H9 (cell line): Measurements from ENCODE around the gene POLK. TPM values are rescaled to one million over a fixed set of nuclear protein-coding genes. Genes with fewer than 3 reads are reported as not detected.

ENCODE experiments used
- DNase-seq: peaks from one replicate; pipeline ENCODE4 v3.0.0-alpha.2; 2017
- H2AFZ ChIP-seq: one replicate; pipeline ENCODE4 v1.6.1; 2013; ENCODE audit warnings: mild to moderate bottlenecking, low read length, control low read depth, moderate library complexity
- H2AK5ac ChIP-seq: 2 replicates; pipeline ENCODE4 v1.6.1; 2013; ENCODE audit warnings: low read length, control low read depth, mixed read lengths; ENCODE audit not compliant: insufficient read length
- H2BK120ac ChIP-seq: one replicate; pipeline ENCODE4 v1.6.1; 2013; ENCODE audit warnings: low read depth, mild to moderate bottlenecking, low read length, control low read depth, inconsistent platforms; ENCODE audit not compliant: poor library complexity, severe bottlenecking
- H2BK12ac ChIP-seq: 2 replicates; pipeline ENCODE4 v1.6.1; 2013; ENCODE audit warnings: low read length, control low read depth, mixed read lengths, low read depth; ENCODE audit not compliant: insufficient read length
- H2BK15ac ChIP-seq: 2 replicates; pipeline ENCODE4 v1.6.1; 2013; ENCODE audit warnings: low read depth, low read length, control low read depth
- H2BK20ac ChIP-seq: one replicate; pipeline ENCODE4 v1.6.1; 2013; ENCODE audit warnings: low read depth, mild to moderate bottlenecking, low read length, control low read depth, inconsistent platforms; ENCODE audit not compliant: poor library complexity, severe bottlenecking
- H2BK5ac ChIP-seq: 2 replicates; pipeline ENCODE4 v1.6.1; 2013; ENCODE audit warnings: low read length, control low read depth, mixed read lengths; ENCODE audit not compliant: insufficient read length
- H3K14ac ChIP-seq: 2 replicates; pipeline ENCODE4 v1.6.1; 2013; ENCODE audit warnings: low read length, control low read depth; ENCODE audit not compliant: insufficient read depth
- H3K18ac ChIP-seq: 2 replicates; pipeline ENCODE4 v1.6.1; 2013; ENCODE audit warnings: low read depth, mild to moderate bottlenecking, mixed read lengths, low read length, control low read depth; ENCODE audit not compliant: insufficient read length
- H3K23ac ChIP-seq: 2 replicates; pipeline ENCODE4 v1.6.1; 2013; ENCODE audit warnings: low read length, control low read depth, mixed read lengths, low read depth; ENCODE audit not compliant: insufficient read length
- H3K23me2 ChIP-seq: 2 replicates; pipeline ENCODE4 v1.6.1; 2013; ENCODE audit warnings: low read depth, mild to moderate bottlenecking, mixed read lengths, low read length, control low read depth; ENCODE audit not compliant: insufficient read length, poor library complexity, severe bottlenecking
- H3K27ac ChIP-seq: 2 replicates; pipeline ENCODE4 v1.5.1; 2013; ENCODE audit warnings: low read length, control low read depth, mixed read lengths, low read depth; ENCODE audit not compliant: insufficient read length
- H3K27me3 ChIP-seq: 2 replicates; pipeline ENCODE4 v1.6.1; 2013; ENCODE audit warnings: low read length, control low read depth, inconsistent platforms; ENCODE audit not compliant: insufficient read depth
- H3K4ac ChIP-seq: 2 replicates; pipeline ENCODE4 v1.6.1; 2013; ENCODE audit warnings: low read depth, mild to moderate bottlenecking, control low read depth, inconsistent platforms, low read length, moderate library complexity
- H3K4me1 ChIP-seq: 2 replicates; pipeline ENCODE4 v1.6.1; 2013; ENCODE audit warnings: low read length, control low read depth, inconsistent platforms; ENCODE audit not compliant: insufficient read depth
- H3K4me2 ChIP-seq: 2 replicates; pipeline ENCODE4 v1.6.1; 2013; ENCODE audit warnings: low read length, control low read depth, mixed read lengths; ENCODE audit not compliant: insufficient read length, insufficient read depth
- H3K56ac ChIP-seq: 2 replicates; pipeline ENCODE4 v1.6.1; 2013; ENCODE audit warnings: low read depth, mild to moderate bottlenecking, mixed read lengths, low read length, control low read depth; ENCODE audit not compliant: insufficient read length
- H3K79me1 ChIP-seq: 2 replicates; pipeline ENCODE4 v1.6.1; 2013; ENCODE audit warnings: low read depth, mild to moderate bottlenecking, moderate library complexity, low read length, control low read depth, inconsistent platforms; ENCODE audit not compliant: insufficient read depth, poor library complexity, severe bottlenecking
- H3K79me2 ChIP-seq: 2 replicates; pipeline ENCODE4 v1.6.1; 2013; ENCODE audit warnings: low read length, control low read depth, inconsistent platforms; ENCODE audit not compliant: insufficient read depth
- H3K9ac ChIP-seq: 2 replicates; pipeline ENCODE4 v1.6.1; 2013; ENCODE audit warnings: low read length, control low read depth, mixed read lengths; ENCODE audit not compliant: insufficient read length; ENCODE audit errors: extremely low read depth
- H3K9me3 ChIP-seq: one replicate; pipeline ENCODE4 v1.6.1; 2013; ENCODE audit warnings: low read depth, low read length, inconsistent platforms; ENCODE audit not compliant: control insufficient read depth
- H3T11ph ChIP-seq: one replicate; pipeline ENCODE4 v1.6.1; 2013; ENCODE audit warnings: mild to moderate bottlenecking, low read length, control low read depth, inconsistent platforms
- H4K20me1 ChIP-seq: one replicate; pipeline ENCODE4 v1.6.1; 2013; ENCODE audit not compliant: control insufficient read depth, insufficient read length, insufficient read depth
- H4K5ac ChIP-seq: 2 replicates; pipeline ENCODE4 v1.6.1; 2013; ENCODE audit warnings: low read depth, mild to moderate bottlenecking, mixed read lengths, low read length, control low read depth; ENCODE audit not compliant: insufficient read length
- H4K8ac ChIP-seq: replicated peaks from 2 replicates; pipeline ENCODE4 v1.6.1; 2013; ENCODE audit warnings: low read length, control low read depth, mixed read lengths, low read depth; ENCODE audit not compliant: insufficient read length
- H4K91ac ChIP-seq: 2 replicates; pipeline ENCODE4 v1.6.1; 2013; ENCODE audit warnings: low read depth, mild to moderate bottlenecking, moderate library complexity, mixed read lengths, low read length, control low read depth; ENCODE audit not compliant: insufficient read length
- H3K27ac Mint-ChIP-seq, 3 experiments: 2 replicates in 2 of 3; 3 replicates in 1 of 3; pipeline ENCODE4 v1.8.0; 2020 to 2021; ENCODE audit warnings: mixed read lengths in 3 of 3, mild to moderate bottlenecking in 1 of 3, moderate library complexity in 1 of 3
- H3K27me3 Mint-ChIP-seq: 2 replicates; pipeline ENCODE4 v1.8.0; 2021; ENCODE audit warnings: low read depth, mild to moderate bottlenecking, moderate library complexity, mixed read lengths
- H3K36me3 Mint-ChIP-seq, 3 experiments: 2 replicates in 2 of 3; 3 replicates in 1 of 3; pipeline ENCODE4 v1.8.0; 2020 to 2021; ENCODE audit warnings: low read depth in 3 of 3, mixed read lengths in 3 of 3; ENCODE audit not compliant: insufficient read depth in 1 of 3
- H3K4me1 Mint-ChIP-seq, 2 experiments: 2 replicates each; pipeline ENCODE4 v1.8.0; 2020; ENCODE audit warnings: mixed read lengths in 2 of 2
- H3K4me3 Mint-ChIP-seq, 2 experiments: 2 replicates in 1 of 2; 3 replicates in 1 of 2; pipeline ENCODE4 v1.8.0; 2020 to 2021; ENCODE audit warnings: mild to moderate bottlenecking in 2 of 2, mixed read lengths in 2 of 2, moderate library complexity in 1 of 2
- H3K9me3 Mint-ChIP-seq, 2 experiments: 2 replicates in 1 of 2; 3 replicates in 1 of 2; pipeline ENCODE4 v1.8.0; 2020; ENCODE audit warnings: mild to moderate bottlenecking in 2 of 2, mixed read lengths in 2 of 2, moderate library complexity in 1 of 2
- WGBS: extraction: QIAGEN DNeasy Blood & Tissue Kit; methylation state at CpG from one replicate; pipeline ENCODE4 v1.1.7; 2013; ENCODE audit warnings: missing lambda C conversion rate, low lambda C conversion rate, mixed read lengths; ENCODE audit not compliant: insufficient read length; ENCODE audit errors: extremely low coverage; 5-methylcytosine and 5-hydroxymethylcytosine counted together
- total RNA-seq: library from RNA; stranded (reverse); gene quantifications from 2 replicates; pipeline ENCODE4 v1.2.1, GENCODE V29; 2021
- TF ChIP-seq, protein P1 (sequence below): fragments of 200-600 bp; sonication (generic); conservative IDR thresholded peaks from 3 replicates; pipeline ENCODE4 v1.8.0; 2021; ENCODE audit warnings: antibody characterized with exemption, mild to moderate bottlenecking

Gene POLK
- total RNA-seq, 1 experiment from 2014 or later, result 7.6 TPM

DNA sequence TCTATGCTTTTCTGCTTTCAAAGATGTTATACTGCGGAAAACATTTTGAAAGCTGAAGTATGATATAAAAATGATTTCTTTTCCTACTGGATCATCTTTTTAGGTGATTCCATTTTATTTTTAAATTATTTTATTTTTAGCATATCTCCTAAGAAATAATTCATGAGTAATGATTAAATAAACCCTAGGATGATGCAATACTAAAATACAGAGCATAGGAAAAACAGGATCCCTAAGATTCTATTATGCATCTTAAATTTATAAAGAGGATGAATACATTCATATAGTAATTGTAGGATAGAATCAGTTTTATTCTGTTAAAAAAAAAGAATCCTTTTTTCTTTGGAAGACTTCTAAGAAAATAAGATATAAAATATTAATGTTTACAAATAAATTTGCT lies 10.9 kb downstream of the POLK start:
- Histone ChIP-seq H2BK20ac (no peak overlapping the region), H3T11ph (no peak overlapping the region), H3K14ac (no peak overlapping the region), H3K79me1 (peaks cover 6% of the 10 kb centered on the region), H3K23me2 (no peaks in the 10 kb centered on the region), H4K8ac (no peak overlapping the region), H3K27ac (no peak overlapping the region), H3K4ac (no peak overlapping the region), H4K5ac (no peak overlapping the region), H3K9ac (no peak overlapping the region), H3K4me2 (no peak overlapping the region), H2AK5ac (no peak overlapping the region), H3K18ac (no peak overlapping the region), H4K91ac (no peak overlapping the region), H2BK5ac (no peak overlapping the region), H3K79me2 (peaks cover 2% of the 10 kb centered on the region; the same call in 1 of the 2 replicates), H3K23ac (no peak overlapping the region), H3K56ac (no peak overlapping the region), H2BK12ac (no peak overlapping the region), H3K9me3 (no peaks in the 10 kb centered on the region), H4K20me1 (no peaks in the 10 kb centered on the region), H2BK15ac (no peak overlapping the region), H3K4me1 (no peaks in the 10 kb centered on the region), H3K27me3 (no peaks in the 10 kb centered on the region), H2BK120ac (no peak overlapping the region), H2AFZ (no peak overlapping the region)
- DNase-seq, result no peak
- H3K4me1 Mint-ChIP-seq, result peaks cover 5% of the 10 kb centered on the region in 2 experiments; a peak in 3 of 4 replicates
- peaks cover 12 to 18% of the 10 kb centered on the region in 2 experiments for H3K9me3 Mint-ChIP-seq
- no CpG with 5 or more reads among the region's 1 CpG for WGBS
- H3K36me3 Mint-ChIP-seq, result peaks cover 15 to 23% (median 17%) of the 10 kb centered on the region in 3 experiments
- no peak overlapping the region for H3K27ac Mint-ChIP-seq
- no peak overlapping the region for H3K4me3 Mint-ChIP-seq
- TF ChIP-seq, protein P1, sequence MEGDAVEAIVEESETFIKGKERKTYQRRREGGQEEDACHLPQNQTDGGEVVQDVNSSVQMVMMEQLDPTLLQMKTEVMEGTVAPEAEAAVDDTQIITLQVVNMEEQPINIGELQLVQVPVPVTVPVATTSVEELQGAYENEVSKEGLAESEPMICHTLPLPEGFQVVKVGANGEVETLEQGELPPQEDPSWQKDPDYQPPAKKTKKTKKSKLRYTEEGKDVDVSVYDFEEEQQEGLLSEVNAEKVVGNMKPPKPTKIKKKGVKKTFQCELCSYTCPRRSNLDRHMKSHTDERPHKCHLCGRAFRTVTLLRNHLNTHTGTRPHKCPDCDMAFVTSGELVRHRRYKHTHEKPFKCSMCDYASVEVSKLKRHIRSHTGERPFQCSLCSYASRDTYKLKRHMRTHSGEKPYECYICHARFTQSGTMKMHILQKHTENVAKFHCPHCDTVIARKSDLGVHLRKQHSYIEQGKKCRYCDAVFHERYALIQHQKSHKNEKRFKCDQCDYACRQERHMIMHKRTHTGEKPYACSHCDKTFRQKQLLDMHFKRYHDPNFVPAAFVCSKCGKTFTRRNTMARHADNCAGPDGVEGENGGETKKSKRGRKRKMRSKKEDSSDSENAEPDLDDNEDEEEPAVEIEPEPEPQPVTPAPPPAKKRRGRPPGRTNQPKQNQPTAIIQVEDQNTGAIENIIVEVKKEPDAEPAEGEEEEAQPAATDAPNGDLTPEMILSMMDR, result no peak
- H3K27me3 Mint-ChIP-seq, result no peaks in the 10 kb centered on the region
